8988T (cell line): ENCODE data around the gene PCDHGA8.
"Not testable (repeated sequence)": the region's sequence is repeated elsewhere in the genome, so short reads cannot be mapped to it uniquely, and the experiment has no call there.

Source experiments
- DNase-seq: peaks from one replicate; pipeline ENCODE4 v3.0.0; 2011

PCDHGA8 gene

DNA sequence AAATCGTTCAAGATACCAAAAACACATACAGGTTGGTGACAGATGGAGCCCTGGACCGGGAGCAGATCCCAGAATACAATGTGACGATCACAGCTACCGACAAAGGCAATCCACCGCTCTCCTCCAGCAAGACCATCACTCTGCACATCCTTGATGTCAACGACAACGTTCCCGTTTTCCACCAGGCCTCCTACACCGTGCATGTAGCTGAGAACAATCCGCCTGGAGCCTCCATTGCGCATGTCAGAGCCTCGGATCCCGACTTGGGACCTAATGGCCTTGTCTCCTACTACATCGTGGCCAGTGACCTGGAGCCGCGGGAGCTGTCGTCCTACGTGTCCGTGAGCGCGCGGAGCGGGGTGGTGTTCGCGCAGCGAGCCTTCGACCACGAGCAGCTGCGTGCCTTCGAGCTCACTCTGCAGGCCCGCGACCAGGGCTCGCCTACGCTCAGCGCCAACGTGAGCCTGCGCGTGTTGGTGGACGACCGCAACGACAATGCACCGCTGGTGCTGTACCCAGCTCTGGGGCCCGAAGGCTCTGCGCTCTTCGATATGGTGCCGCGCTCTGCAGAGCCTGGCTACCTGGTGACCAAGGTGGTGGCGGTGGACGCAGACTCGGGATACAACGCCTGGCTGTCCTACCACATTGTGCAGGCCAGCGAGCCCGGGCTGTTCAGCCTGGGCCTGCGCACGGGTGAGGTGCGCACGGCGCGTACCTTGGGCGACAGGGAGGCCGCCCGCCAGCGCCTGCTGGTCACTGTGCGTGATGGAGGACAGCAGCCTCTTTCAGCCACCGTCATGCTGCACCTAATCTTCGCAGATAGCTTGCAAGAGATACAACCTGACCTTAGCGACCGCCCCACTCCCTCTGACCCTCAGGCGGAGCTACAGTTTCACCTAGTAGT lies 20.6 kb upstream of the PCDHGA8 start:
- no peak for DNase-seq

DNA sequence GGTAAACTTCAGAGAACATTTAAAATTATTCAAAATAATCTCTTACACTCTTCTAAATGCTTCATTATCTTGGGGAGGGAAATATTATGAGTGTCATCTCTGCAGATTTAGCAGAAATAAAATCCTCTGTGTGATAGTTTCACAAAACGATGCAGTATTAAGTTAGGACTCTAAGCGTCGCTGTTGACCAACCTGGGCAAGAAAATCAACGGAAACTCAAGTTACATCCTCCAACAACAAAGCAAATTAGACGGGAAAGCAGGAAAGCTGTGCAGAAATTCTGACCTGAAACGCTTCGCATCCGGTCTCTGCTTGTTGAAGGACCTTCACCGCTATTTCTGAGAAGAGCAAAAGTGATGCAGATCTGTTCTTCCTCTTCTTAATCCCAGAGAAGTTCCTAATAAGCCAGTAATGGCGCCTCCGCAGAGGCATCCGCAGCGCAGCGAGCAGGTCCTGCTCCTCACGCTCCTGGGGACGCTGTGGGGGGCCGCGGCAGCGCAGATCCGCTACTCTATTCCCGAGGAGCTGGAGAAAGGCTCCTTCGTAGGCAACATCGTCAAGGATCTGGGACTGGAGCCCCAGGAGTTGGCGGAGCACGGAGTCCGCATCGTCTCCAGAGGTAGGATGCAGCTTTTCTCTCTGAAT lies 18.6 kb upstream of the PCDHGA8 start, which contains the start of gene PCDHGA6:
Gene PCDHGA6 (plus strand): TSS at position 219 of the 645 bp plus-strand sequence. CDS start 193 bp downstream, at position 412.
- DNase-seq, result no peak

DNA sequence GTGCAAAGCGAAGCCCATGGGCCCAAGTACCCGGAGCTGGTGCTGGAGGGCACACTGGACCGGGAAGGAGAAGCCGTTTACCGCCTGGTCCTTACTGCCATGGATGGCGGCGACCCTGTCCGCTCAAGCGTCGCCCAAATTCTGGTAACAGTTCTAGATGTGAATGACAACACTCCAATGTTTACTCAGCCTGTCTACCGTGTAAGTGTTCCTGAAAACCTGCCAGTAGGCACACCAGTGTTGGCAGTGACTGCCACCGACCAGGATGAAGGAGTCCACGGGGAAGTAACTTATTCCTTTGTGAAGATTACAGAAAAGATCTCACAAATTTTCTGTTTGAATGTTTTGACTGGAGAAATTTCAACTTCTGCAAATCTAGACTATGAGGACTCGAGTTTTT lies 17.8 kb upstream of the PCDHGA8 start:
- DNase-seq, result no peak

DNA sequence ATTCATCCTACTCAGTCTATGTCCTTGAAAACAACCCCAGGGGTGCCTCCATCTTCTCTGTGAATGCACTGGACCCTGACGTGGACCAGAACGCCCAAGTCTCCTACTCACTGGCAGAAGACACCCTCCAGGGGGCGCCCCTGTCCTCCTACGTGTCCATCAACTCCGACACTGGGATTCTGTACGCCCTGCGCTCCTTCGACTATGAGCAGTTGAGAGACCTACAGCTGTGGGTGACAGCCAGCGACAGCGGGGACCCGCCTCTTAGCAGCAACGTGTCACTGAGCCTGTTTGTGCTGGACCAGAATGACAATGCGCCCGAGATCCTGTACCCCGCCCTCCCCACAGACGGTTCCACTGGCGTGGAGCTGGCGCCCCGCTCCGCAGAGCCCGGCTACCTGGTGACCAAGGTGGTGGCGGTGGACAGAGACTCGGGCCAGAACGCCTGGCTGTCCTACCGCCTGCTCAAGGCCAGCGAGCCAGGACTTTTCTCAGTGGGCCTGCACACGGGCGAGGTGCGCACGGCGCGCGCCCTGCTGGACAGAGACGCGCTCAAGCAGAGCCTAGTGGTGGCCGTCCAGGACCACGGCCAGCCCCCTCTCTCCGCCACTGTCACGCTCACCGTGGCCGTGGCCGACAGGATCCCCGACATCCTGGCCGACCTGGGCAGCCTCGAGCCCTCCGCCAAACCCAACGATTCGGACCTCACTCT lies 16.8 kb upstream of the PCDHGA8 start:
- not testable (repeated sequence) for DNase-seq

DNA sequence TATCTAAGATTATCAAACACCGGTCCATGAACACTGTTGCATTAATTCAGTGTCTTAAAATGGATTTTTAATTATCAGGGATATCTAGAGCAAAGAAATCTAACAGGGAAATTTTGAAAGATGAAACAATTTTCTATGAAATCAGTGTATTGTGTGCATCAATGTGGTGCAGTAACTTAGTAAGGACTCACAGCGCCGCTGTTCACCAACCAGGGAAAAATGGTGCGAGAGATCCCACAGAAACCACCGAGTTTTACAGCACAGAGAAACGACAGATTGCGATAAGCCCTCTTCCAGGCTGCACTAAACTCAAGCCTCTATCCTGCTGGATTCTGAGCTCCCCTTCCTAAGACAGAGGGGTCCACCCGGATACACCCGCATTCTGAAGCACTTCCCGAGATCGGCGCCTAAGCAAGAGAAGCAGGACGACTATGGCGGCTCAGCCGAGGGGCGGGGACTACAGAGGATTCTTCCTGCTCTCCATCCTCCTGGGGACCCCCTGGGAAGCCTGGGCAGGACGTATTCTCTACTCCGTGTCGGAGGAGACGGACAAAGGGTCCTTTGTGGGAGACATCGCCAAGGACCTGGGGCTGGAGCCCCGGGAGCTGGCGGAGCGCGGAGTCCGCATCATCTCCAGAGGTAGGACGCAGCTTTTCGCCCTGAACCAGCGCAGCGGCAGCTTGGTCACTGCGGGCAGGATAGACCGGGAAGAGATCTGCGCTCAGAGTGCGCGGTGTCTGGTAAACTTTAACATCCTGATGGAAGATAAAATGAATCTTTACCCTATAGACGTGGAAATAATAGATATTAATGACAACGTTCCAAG lies 9.8 kb upstream of the PCDHGA8 start, which contains the start of gene PCDHGA7:
Gene PCDHGA7 (plus strand): TSS at position 274 of the 826 bp plus-strand sequence. CDS start 158 bp downstream, at position 432.
- DNase-seq, result no peak

DNA sequence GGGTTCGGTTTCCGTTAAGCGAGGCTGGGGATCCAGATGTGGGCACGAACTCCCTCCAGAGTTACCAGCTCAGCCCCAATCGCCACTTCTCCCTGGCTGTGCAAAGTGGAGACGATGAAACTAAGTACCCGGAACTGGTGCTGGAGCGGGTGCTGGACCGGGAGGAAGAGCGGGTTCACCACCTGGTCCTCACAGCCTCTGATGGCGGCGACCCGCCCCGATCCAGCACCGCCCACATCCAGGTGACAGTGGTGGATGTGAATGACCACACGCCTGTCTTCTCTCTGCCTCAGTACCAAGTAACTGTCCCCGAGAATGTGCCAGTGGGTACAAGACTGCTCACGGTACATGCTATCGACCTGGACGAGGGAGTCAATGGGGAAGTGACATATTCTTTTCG lies 9.1 kb upstream of the PCDHGA8 start:
- DNase-seq, result no peak

DNA sequence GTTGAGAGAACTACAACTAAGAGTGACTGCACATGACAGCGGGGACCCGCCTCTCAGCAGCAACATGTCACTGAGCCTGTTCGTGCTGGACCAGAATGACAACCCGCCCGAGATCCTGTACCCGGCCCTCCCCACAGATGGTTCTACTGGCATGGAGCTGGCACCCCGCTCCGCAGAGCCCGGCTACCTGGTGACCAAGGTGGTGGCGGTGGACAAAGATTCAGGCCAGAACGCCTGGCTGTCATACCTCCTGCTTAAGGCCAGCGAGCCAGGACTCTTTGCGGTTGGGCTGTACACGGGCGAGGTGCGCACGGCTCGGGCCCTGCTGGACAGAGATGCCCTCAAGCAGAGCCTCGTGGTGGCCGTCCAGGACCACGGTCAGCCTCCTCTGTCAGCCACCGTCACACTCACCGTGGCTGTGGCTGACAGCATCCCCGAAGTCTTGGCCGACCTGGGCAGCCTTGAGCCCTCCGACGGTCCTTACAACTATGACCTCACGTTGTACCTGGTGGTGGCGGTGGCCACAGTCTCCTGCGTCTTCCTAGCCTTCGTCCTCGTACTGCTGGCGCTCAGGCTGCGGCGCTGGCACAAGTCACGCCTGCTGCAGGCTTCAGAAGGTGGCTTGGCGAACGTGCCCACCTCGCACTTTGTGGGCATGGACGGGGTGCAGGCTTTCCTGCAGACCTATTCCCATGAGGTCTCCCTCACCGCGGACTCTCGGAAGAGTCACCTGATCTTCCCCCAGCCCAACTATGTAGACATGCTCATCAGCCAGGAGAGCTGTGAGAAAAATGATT lies 7.8 kb upstream of the PCDHGA8 start:
- DNase-seq, result no peak

DNA sequence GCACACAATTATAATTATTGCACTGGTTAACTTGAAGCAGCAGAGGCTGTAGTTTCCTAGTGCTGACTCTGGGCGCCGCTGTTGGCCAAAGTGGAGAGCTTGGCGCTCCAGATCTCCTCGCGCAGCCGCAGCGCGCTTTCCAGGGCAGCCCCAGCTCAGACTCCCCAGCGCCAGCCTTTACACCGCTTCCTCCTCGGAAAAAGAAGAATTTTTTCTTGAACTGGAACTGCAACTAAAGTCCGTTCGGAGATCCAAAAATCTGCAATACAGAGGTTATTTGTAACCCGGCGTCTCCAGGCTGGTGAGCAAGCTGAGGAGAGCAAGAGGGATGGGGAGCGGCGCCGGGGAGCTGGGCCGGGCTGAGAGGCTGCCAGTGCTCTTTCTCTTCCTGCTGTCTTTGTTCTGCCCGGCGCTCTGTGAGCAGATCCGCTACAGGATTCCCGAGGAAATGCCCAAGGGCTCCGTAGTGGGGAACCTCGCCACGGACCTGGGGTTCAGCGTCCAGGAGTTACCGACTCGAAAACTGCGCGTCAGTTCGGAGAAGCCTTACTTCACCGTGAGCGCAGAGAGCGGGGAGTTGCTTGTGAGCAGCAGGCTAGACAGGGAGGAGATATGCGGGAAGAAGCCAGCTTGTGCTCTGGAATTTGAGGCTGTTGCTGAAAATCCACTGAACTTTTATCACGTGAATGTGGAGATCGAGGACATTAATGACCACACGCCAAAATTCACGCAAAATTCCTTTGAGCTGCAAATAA lies 4.7 kb upstream of the PCDHGA8 start, which contains the start of gene PCDHGB4:
Gene PCDHGB4 (plus strand): TSS at position 142 of the 755 bp plus-strand sequence. CDS start 187 bp downstream, at position 329.
- not testable (repeated sequence) for DNase-seq

DNA sequence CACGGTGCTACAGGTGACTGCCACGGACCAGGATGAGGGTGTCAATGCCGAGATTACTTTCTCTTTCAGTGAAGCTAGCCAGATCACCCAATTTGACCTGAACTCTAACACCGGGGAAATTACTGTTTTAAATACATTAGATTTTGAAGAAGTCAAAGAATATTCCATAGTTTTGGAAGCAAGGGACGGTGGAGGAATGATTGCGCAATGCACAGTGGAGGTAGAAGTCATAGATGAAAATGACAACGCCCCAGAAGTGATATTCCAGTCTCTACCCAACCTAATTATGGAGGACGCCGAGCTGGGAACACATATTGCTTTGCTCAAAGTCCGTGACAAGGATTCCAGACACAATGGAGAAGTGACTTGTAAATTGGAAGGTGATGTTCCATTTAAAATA lies 3.8 kb upstream of the PCDHGA8 start:
- DNase-seq, result no peak

DNA sequence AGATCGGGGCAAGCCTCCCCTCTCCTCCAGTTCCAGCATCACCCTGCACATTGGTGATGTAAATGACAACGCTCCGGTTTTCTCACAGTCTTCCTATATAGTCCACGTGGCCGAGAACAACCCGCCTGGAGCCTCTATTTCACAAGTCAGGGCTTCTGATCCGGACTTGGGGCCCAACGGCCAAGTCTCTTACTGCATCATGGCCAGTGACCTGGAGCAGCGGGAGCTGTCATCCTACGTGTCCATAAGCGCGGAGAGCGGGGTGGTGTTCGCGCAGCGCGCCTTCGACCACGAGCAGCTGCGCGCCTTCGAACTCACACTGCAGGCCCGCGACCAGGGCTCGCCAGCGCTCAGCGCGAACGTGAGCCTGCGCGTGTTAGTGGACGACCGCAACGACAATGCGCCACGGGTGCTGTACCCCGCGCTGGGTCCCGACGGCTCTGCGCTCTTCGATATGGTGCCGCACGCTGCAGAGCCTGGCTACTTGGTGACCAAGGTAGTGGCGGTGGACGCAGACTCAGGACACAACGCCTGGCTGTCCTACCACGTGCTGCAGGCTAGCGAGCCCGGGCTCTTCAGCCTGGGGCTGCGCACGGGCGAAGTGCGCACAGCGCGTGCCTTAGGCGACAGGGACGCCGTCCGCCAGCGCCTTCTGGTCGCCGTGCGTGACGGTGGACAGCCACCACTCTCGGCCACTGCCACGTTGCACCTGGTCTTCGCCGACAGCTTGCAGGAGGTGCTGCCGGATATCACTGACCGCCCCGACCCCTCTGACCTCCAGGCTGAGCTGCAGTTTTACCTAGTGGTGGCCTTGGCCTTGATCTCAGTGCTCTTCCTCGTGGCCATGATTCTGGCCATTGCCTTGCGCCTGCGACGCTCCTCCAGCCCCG lies 3.0 kb upstream of the PCDHGA8 start:
- DNase-seq, result no peak

DNA sequence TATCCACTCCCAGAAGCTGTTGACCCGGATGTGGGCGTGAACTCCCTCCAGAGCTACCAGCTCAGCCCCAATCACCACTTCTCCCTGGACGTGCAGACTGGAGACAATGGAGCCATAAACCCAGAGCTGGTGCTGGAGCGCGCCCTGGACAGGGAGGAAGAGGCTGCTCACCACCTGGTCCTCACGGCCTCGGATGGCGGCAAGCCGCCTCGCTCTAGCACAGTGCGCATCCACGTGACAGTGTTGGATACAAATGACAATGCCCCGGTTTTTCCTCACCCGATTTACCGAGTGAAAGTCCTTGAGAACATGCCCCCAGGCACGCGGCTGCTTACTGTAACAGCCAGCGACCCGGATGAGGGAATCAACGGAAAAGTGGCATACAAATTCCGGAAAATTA lies 834 bp downstream of the PCDHGA8 start:
- DNase-seq, result no peak

DNA sequence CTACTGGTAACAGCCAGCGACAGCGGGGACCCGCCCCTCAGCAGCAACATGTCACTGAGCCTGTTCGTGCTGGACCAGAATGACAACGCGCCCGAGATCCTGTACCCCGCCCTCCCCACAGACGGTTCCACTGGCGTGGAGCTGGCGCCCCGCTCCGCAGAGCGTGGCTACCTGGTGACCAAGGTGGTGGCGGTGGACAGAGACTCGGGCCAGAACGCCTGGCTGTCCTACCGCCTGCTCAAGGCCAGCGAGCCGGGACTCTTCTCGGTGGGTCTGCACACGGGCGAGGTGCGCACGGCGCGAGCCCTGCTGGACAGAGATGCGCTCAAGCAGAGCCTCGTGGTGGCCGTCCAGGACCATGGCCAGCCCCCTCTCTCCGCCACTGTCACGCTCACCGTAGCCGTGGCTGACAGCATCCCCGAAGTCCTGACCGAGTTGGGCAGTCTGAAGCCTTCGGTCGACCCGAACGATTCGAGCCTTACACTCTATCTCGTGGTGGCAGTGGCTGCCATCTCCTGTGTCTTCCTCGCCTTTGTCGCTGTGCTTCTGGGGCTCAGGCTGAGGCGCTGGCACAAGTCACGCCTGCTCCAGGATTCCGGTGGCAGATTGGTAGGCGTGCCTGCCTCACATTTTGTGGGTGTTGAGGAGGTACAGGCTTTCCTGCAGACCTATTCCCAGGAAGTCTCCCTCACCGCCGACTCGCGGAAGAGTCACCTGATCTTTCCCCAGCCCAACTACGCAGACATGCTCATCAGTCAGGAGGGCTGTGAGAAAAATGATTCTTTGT lies 2.2 kb downstream of the PCDHGA8 start:
- not testable (repeated sequence) for DNase-seq

DNA sequence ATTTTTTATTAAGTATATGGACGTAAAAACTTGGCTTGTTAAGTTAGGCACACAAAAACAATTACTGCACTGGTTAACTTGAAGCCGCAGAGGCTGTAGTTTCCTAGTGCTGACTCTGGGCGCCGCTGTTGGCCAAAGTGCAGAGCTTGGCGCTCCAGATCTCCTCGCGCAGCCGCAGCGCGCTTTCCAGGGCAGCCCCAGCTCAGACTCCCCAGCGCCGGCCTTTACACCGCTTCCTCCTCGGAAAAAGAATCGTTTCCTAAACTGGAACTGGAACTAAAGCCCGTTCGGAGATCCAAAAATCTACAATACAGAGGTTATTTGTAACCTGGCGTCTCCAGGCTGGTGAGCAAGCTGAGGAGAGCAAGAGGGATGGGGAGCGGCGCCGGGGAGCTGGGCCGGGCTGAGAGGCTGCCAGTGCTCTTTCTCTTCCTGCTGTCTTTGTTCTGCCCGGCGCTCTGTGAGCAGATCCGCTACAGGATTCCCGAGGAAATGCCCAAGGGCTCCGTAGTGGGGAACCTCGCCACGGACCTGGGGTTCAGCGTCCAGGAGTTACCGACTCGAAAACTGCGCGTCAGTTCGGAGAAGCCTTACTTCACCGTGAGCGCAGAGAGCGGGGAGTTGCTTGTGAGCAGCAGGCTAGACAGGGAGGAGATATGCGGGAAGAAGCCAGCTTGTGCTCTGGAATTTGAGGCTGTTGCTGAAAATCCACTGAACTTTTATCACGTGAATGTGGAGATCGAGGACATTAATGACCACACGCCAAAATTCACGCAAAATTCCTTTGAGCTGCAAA lies 5.5 kb downstream of the PCDHGA8 start, which contains the start of gene PCDHGB5:
Gene PCDHGB5 (plus strand): TSS at position 192 of the 796 bp plus-strand sequence. CDS start 181 bp downstream, at position 373.
- not testable (repeated sequence) for DNase-seq

DNA sequence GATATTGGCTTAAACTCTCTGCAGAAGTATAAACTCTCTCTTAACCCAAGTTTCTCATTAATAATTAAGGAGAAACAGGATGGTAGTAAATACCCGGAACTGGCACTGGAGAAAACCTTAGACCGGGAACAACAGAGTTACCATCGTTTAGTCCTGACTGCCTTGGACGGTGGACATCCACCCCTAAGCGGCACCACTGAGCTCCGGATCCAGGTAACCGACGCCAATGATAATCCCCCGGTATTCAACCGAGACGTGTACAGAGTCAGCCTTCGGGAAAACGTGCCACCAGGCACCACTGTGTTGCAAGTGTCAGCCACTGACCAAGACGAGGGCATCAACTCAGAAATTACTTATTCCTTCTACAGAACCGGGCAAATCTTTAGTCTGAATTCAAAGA lies 6.2 kb downstream of the PCDHGA8 start:
- DNase-seq, result no peak

DNA sequence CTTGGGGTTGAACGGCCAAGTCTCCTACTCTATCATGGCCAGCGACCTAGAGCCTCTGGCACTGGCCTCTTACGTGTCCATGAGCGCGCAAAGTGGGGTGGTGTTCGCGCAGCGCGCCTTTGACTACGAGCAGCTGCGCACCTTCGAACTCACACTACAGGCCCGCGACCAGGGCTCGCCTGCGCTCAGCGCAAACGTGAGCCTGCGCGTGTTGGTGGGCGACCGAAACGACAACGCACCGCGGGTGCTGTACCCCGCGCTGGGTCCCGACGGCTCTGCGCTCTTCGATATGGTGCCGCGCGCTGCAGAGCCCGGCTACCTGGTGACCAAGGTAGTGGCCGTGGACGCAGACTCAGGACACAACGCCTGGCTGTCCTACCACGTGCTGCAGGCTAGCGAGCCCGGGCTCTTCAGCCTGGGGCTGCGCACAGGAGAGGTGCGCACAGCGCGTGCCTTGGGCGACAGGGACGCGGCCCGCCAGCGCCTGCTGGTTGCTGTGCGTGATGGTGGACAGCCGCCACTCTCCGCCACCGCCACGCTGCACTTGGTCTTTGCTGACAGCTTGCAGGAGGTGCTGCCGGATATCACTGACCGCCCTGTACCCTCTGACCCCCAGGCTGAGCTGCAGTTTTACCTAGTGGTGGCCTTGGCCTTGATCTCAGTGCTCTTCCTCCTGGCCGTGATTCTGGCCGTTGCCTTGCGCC lies 7.3 kb downstream of the PCDHGA8 start:
- DNase-seq, result no peak

DNA sequence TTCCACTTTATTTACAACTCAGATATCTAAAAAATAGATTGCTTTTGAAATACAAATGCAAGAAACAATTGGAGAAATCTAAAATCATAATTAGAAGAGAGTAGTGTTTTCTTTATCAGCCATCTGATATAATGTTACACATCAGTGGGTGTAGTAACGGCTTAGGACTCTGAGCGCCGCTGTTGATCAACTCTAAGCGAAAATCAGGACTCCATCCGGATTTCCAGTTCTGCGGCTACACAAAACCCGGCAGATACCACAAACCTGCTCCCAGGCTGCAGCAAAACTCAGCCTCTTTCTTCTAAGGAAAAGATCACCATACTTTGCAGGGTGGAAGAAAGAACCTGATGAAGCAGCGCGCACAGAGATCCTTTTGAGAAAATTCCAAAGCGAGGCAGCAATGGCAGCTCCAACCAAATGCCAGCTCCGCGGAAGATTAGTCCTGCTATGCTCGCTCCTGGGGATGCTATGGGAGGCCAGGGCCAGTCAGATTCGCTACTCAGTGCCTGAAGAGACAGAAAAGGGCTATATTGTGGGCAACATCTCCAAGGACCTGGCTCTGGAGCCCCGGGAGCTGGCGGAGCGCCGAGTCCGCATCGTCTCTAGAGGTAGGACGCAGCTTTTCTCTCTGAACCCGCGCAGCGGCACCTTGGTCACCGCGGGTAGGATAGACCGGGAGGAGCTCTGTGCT lies 10.3 kb downstream of the PCDHGA8 start, which contains the start of gene PCDHGA9:
Gene PCDHGA9 (plus strand): TSS at position 226 of the 691 bp plus-strand sequence. CDS start 175 bp downstream, at position 401.
- DNase-seq, result peak; percentile 49
